PC-9 (cell line): Measurements from ENCODE around the gene PPP2R5C.

Experiments
- CTCF ChIP-seq: fragments of 200-600 bp; sonication (generic); conservative IDR thresholded peaks from 2 replicates; pipeline ENCODE4 v1.6.1; 2017; ENCODE audit warnings: mixed run types, antibody characterized with exemption, mild to moderate bottlenecking, moderate library complexity
- EZH2 ChIP-seq: fragments of 200-600 bp; sonication (generic); IDR thresholded peaks from 2 replicates; pipeline ENCODE4 v1.8.0; 2017; ENCODE audit warnings: antibody characterized with exemption, low read depth

- no peak for TF ChIP-seq CTCF
- TF ChIP-seq EZH2 = no peak
Measured at GRCh38 chr14:101731187-101732080, 30.1 kb upstream of the PPP2R5C start.
